DOHH2 (cell line): ENCODE measurements around the gene RNGTT.
A peak's percentile ranks its signal among the peaks of the same experiment; 100 is the strongest.

Experiments
- H3F3A ChIP-seq: fragments of 200-600 bp; sonication (generic), shearing (Covaris generic); 2 replicates; pipeline ENCODE4 v1.6.0; 2016; ENCODE audit warnings: antibody characterized with exemption, mild to moderate bottlenecking; ENCODE audit not compliant: control insufficient read depth, insufficient read depth
- H3K27ac ChIP-seq: fragments of 200-600 bp; sonication (generic); 2 replicates; pipeline ENCODE4 v1.5.1; 2014; ENCODE audit warnings: low read depth, mild to moderate bottlenecking, low read length, moderate library complexity
- H3K27me3 ChIP-seq: fragments of 200-600 bp; sonication (generic); 2 replicates; pipeline ENCODE4 v1.6.1; 2014; ENCODE audit warnings: mild to moderate bottlenecking, low read length, mixed read lengths; ENCODE audit not compliant: control insufficient read depth
- H3K36me3 ChIP-seq: fragments of 200-600 bp; sonication (generic); 2 replicates; pipeline ENCODE4 v1.6.1; 2014; ENCODE audit warnings: mild to moderate bottlenecking, low read length, moderate library complexity, mixed read lengths; ENCODE audit not compliant: control insufficient read depth
- H3K4me1 ChIP-seq: fragments of 200-600 bp; sonication (generic); 2 replicates; pipeline ENCODE4 v1.6.1; 2014; ENCODE audit warnings: mild to moderate bottlenecking, low read length, mixed read lengths; ENCODE audit not compliant: control insufficient read depth
- H3K4me2 ChIP-seq: fragments of 200-600 bp; sonication (generic); 2 replicates; pipeline ENCODE4 v1.6.0; 2014; ENCODE audit warnings: mild to moderate bottlenecking, low read length, moderate library complexity
- H3K4me3 ChIP-seq: fragments of 200-600 bp; sonication (generic); 2 replicates; pipeline ENCODE4 v1.5.1; 2014; ENCODE audit warnings: mild to moderate bottlenecking, low read length, mixed read lengths
- H3K79me2 ChIP-seq: fragments of 200-600 bp; sonication (generic); 2 replicates; pipeline ENCODE4 v1.6.1; 2014; ENCODE audit warnings: mild to moderate bottlenecking, low read length, mixed read lengths; ENCODE audit not compliant: control insufficient read depth
- H3K9me2 ChIP-seq: fragments of 200-600 bp; sonication (generic); replicated peaks from 2 replicates; pipeline ENCODE4 v1.6.1; 2014; ENCODE audit warnings: mild to moderate bottlenecking, low read length, mixed read lengths; ENCODE audit not compliant: control insufficient read depth
- H3K9me3 ChIP-seq: fragments of 200-600 bp; sonication (generic); 2 replicates; pipeline ENCODE4 v1.6.1; 2014; ENCODE audit warnings: antibody characterized with exemption, low read length, mixed read lengths; ENCODE audit not compliant: control insufficient read depth, insufficient read depth
- H4K20me1 ChIP-seq: fragments of 200-600 bp; sonication (generic); 2 replicates; pipeline ENCODE4 v1.6.0; 2014; ENCODE audit warnings: low read depth, mild to moderate bottlenecking, antibody characterized with exemption, low read length, moderate library complexity; ENCODE audit not compliant: control insufficient read depth, insufficient read depth
- CTCF ChIP-seq: fragments of 200-600 bp; sonication (generic); IDR thresholded peaks from one replicate; pipeline ENCODE4 v1.5.1; 2014; ENCODE audit warnings: antibody characterized with exemption, mild to moderate bottlenecking, low read depth, low read length; ENCODE audit not compliant: poor library complexity, severe bottlenecking
- EZH2phosphoT487 ChIP-seq: fragments of 200-600 bp; sonication (generic); IDR thresholded peaks from 2 replicates; pipeline ENCODE4 v1.6.1; 2017; ENCODE audit warnings: borderline replicate concordance, mild to moderate bottlenecking, antibody characterized with exemption, low read length, moderate library complexity, mixed read lengths

RNGTT gene

DNA sequence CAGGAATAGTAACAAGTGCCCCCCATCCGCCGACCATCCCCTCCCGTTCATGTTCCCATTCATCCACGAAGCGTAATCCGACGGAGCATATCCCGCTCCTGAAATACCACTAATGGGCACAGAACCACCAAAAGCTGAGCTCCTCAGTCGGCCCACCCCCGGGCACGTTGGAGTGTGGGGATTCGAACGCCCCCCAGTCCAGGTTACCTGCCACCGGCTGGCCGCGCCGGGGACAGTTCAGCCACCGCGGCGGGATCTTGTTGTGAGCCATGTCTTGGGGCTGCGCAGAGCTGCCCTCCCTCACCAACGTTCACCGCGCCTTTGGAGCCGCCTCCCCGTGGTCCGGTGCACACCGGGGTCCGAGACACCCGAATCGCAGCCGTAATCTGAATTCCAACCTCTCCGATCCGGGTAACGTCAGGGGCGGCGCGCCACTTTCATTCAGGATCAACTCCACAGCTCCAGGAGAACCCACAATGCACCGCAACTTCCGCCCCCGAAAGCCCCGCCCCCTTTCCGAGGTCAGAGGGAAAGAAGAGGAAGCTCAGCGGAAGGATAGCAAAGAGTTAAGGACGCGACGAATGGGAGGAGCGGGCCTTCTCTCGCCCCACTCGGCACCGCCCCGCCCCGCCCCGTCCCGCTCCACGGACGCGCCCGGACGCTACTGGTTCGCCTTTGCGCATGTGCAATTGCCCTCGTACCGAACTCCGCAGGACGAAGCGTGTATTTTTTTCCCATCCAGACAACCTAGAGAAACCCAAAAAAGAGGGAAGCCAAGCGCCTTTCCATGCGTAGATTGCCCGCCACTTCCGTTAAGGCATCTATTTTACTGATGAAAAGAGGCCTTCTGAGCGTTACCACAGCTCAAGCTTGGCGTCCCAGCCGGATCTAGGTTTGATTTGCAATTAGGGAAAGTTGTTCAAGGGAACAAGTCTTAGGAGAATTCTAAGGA, at the start of gene RNGTT:
Gene RNGTT, minus strand, starts transcription at position 480 of the 952 bp plus-strand sequence. Its CDS starts 209 bp downstream, at position 271.
- H3K4me1 ChIP-seq = peaks cover 19% of the 10 kb centered on the region
- H3K27me3 ChIP-seq = no peaks in the 10 kb centered on the region
- H3K4me2 ChIP-seq = peak within 1 kb of the TSS; percentile 68
- no peaks in the 10 kb centered on the region for H3K9me2 ChIP-seq
- no peaks in the 10 kb centered on the region for H4K20me1 ChIP-seq
- H3F3A ChIP-seq = no peaks in the 10 kb centered on the region; the same call in 1 of the 2 replicates
- H3K4me3 ChIP-seq = peak within 1 kb of the TSS; percentile 98
- TF ChIP-seq CTCF = peak; percentile 36
- TF ChIP-seq EZH2phosphoT487 = no peak
- H3K9me3 ChIP-seq = no peaks in the 10 kb centered on the region
- peaks cover 63% of the 10 kb centered on the region for H3K79me2 ChIP-seq
- peak within 1 kb of the TSS; percentile 35; the same call in 1 of the 2 replicates for H3K27ac ChIP-seq
- H3K36me3 ChIP-seq = peaks cover 12% of the 10 kb centered on the region

- H3F3A ChIP-seq = no peaks in the 10 kb centered on the region
These were observed 48.0 kb upstream of the RNGTT start for GRCh38 chr6:89011436-89011835.

DNA sequence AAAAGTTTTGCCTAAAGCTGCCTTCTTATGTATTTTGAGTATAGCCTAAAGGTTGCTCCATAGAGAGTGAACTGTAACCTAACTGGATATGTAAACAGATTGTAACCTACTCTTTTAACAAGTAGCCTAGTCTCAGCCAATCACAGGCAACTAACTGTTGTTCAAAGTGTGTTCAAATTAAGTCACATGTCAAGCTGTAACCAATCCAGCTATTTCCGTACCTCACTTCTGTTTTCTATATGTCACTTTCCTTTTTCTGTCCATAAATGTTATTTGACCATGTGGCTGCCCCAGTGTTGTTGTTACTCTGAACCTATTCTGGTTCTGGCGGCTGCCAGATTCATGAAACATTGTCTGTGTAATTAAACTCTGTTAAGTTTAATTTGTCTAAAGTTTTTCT, 47.4 kb upstream of the RNGTT start:
- Histone ChIP-seq H3K27ac (no peak overlapping the region), H3K4me2 (no peak overlapping the region), H3K36me3 (no peaks in the 10 kb centered on the region), H3K79me2 (no peaks in the 10 kb centered on the region), H3F3A (no peaks in the 10 kb centered on the region), H3K9me3 (peaks cover 4% of the 10 kb centered on the region; the same call in 1 of the 2 replicates), H3K9me2 (no peaks in the 10 kb centered on the region), H3K4me1 (no peaks in the 10 kb centered on the region), H3K4me3 (no peak overlapping the region), H4K20me1 (no peaks in the 10 kb centered on the region), H3K27me3 (no peaks in the 10 kb centered on the region)
- TF ChIP-seq EZH2phosphoT487 (no peak), CTCF (no peak)

More at GRCh38 chr6:89011436-89011835, 48.0 kb upstream of the RNGTT start:
- TF ChIP-seq CTCF (no peak), EZH2phosphoT487 (no peak)
- Histone ChIP-seq H3K27me3 (no peaks in the 10 kb centered on the region), H3K79me2 (no peaks in the 10 kb centered on the region), H3K9me3 (peaks cover 4% of the 10 kb centered on the region; the same call in 1 of the 2 replicates), H3K27ac (no peak overlapping the region), H3K36me3 (no peaks in the 10 kb centered on the region), H3K4me2 (no peak overlapping the region), H3K4me1 (no peaks in the 10 kb centered on the region), H3K9me2 (no peaks in the 10 kb centered on the region), H4K20me1 (no peaks in the 10 kb centered on the region), H3K4me3 (no peak overlapping the region)
